Measurements from ENCODE around the gene SEMA3A.

The SEMA3A gene

GRCh38 chr7:84210301-84210700, 15.7 kb upstream of the SEMA3A start:
- Mint-ChIP-seq H3K36me3 (ENCODE audit: low read depth) (no peaks in the 10 kb centered on the region), H3K27me3 (no peaks in the 10 kb centered on the region), H3K4me1 (ENCODE audit: low read depth) (no peaks in the 10 kb centered on the region), H3K9me3 (no peaks in the 10 kb centered on the region), H3K4me3 (no peak overlapping the region), H3K27ac (no peak overlapping the region)
- intact Hi-C loops (cut with micrococcal nuclease): no loop called here

- Mint-ChIP-seq H3K4me3 (no peak overlapping the region), H3K4me1 (ENCODE audit: low read depth) (no peaks in the 10 kb centered on the region), H3K36me3 (ENCODE audit: low read depth) (no peaks in the 10 kb centered on the region), H3K27me3 (no peaks in the 10 kb centered on the region), H3K27ac (no peak overlapping the region), H3K9me3 (no peaks in the 10 kb centered on the region)
- intact Hi-C loops (cut with micrococcal nuclease): no loop called here
These were observed 14.4 kb upstream of the SEMA3A start for GRCh38 chr7:84209006-84209405.

- H3K4me3 Mint-ChIP-seq: no peak overlapping the region
- H3K27ac Mint-ChIP-seq: no peak overlapping the region
- H3K36me3 Mint-ChIP-seq (ENCODE audit: low read depth): no peaks in the 10 kb centered on the region
- H3K27me3 Mint-ChIP-seq: no peaks in the 10 kb centered on the region
- H3K9me3 Mint-ChIP-seq: no peaks in the 10 kb centered on the region
- intact Hi-C loops (cut with micrococcal nuclease): no loop called here
- no peaks in the 10 kb centered on the region for H3K4me1 Mint-ChIP-seq (ENCODE audit: low read depth)
These were observed 13.0 kb upstream of the SEMA3A start for GRCh38 chr7:84207615-84208014.

- no peak overlapping the region for H3K27ac Mint-ChIP-seq
- H3K36me3 Mint-ChIP-seq (ENCODE audit: low read depth): no peaks in the 10 kb centered on the region
- H3K27me3 Mint-ChIP-seq: no peaks in the 10 kb centered on the region
- H3K4me1 Mint-ChIP-seq (ENCODE audit: low read depth): no peaks in the 10 kb centered on the region
- H3K9me3 Mint-ChIP-seq: no peaks in the 10 kb centered on the region
- H3K4me3 Mint-ChIP-seq: no peak overlapping the region
- intact Hi-C loops (cut with micrococcal nuclease): no loop called here
These were observed 12.4 kb upstream of the SEMA3A start for GRCh38 chr7:84207025-84207424.

GRCh38 chr7:84204655-84205054, 10.1 kb upstream of the SEMA3A start:
- Mint-ChIP-seq H3K4me3 (no peak overlapping the region), H3K27ac (no peak overlapping the region)
- intact Hi-C loops (cut with micrococcal nuclease): no loop called here

GRCh38 chr7:84202855-84203254, 8.3 kb upstream of the SEMA3A start:
- Mint-ChIP-seq H3K36me3 (ENCODE audit: low read depth) (no peaks in the 10 kb centered on the region), H3K27me3 (no peaks in the 10 kb centered on the region), H3K4me3 (no peak overlapping the region), H3K4me1 (ENCODE audit: low read depth) (no peaks in the 10 kb centered on the region), H3K27ac (no peak overlapping the region), H3K9me3 (no peaks in the 10 kb centered on the region)
- intact Hi-C loops (cut with micrococcal nuclease): no loop called here

More at GRCh38 chr7:84204655-84205054, 10.1 kb upstream of the SEMA3A start:
- H3K36me3 Mint-ChIP-seq (ENCODE audit: low read depth): no peaks in the 10 kb centered on the region
- H3K27me3 Mint-ChIP-seq: no peaks in the 10 kb centered on the region
- H3K9me3 Mint-ChIP-seq: no peaks in the 10 kb centered on the region
- no peaks in the 10 kb centered on the region for H3K4me1 Mint-ChIP-seq (ENCODE audit: low read depth)

GRCh38 chr7:84200859-84201258, 6.3 kb upstream of the SEMA3A start:
- no peaks in the 10 kb centered on the region for H3K9me3 Mint-ChIP-seq
- peaks cover 6% of the 10 kb centered on the region for H3K4me1 Mint-ChIP-seq (ENCODE audit: low read depth)
- H3K4me3 Mint-ChIP-seq: no peak overlapping the region
- H3K36me3 Mint-ChIP-seq (ENCODE audit: low read depth): no peaks in the 10 kb centered on the region
- no peak overlapping the region for H3K27ac Mint-ChIP-seq
- intact Hi-C loops (cut with micrococcal nuclease): no loop called here
- H3K27me3 Mint-ChIP-seq: no peaks in the 10 kb centered on the region

- intact Hi-C loops (cut with micrococcal nuclease): no loop called here
- Mint-ChIP-seq H3K9me3 (no peaks in the 10 kb centered on the region), H3K36me3 (ENCODE audit: low read depth) (no peaks in the 10 kb centered on the region), H3K27ac (no peak overlapping the region), H3K4me3 (no peak overlapping the region), H3K4me1 (ENCODE audit: low read depth) (peaks cover 21% of the 10 kb centered on the region), H3K27me3 (peaks cover 7% of the 10 kb centered on the region)
These were observed 4.6 kb upstream of the SEMA3A start for GRCh38 chr7:84199216-84199615.

- Mint-ChIP-seq H3K4me3 (peak overlapping the region; percentile 24), H3K9me3 (no peaks in the 10 kb centered on the region), H3K4me1 (ENCODE audit: low read depth) (peaks cover 24% of the 10 kb centered on the region), H3K27me3 (peaks cover 7% of the 10 kb centered on the region), H3K27ac (peak overlapping the region; percentile 27), H3K36me3 (ENCODE audit: low read depth) (no peaks in the 10 kb centered on the region)
- intact Hi-C loops (cut with micrococcal nuclease): no loop called here
These were observed 1.5 kb upstream of the SEMA3A start for GRCh38 chr7:84196084-84196503.

- peaks cover 7% of the 10 kb centered on the region for H3K27me3 Mint-ChIP-seq
- H3K4me1 Mint-ChIP-seq (ENCODE audit: low read depth): peaks cover 24% of the 10 kb centered on the region
- peak overlapping the region; percentile 77 for H3K4me3 Mint-ChIP-seq
- intact Hi-C loops (cut with micrococcal nuclease): no loop called here
- peak overlapping the region; percentile 78 for H3K27ac Mint-ChIP-seq
- no peaks in the 10 kb centered on the region for H3K36me3 Mint-ChIP-seq (ENCODE audit: low read depth)
- no peaks in the 10 kb centered on the region for H3K9me3 Mint-ChIP-seq
These were observed 889 bp upstream of the SEMA3A start for GRCh38 chr7:84195295-84196060.

GRCh38 chr7:84193747-84194146, 842 bp downstream of the SEMA3A start:
- no peak overlapping the region for H3K4me3 Mint-ChIP-seq
- intact Hi-C loops (cut with micrococcal nuclease): no loop called here
- no peak overlapping the region for H3K27ac Mint-ChIP-seq
- peaks cover 24% of the 10 kb centered on the region for H3K4me1 Mint-ChIP-seq (ENCODE audit: low read depth)
- H3K27me3 Mint-ChIP-seq: peaks cover 7% of the 10 kb centered on the region
- no peaks in the 10 kb centered on the region for H3K9me3 Mint-ChIP-seq
- H3K36me3 Mint-ChIP-seq (ENCODE audit: low read depth): no peaks in the 10 kb centered on the region

- H3K4me3 Mint-ChIP-seq: no peak overlapping the region
These were observed 2.7 kb downstream of the SEMA3A start for GRCh38 chr7:84191842-84192241.

GRCh38 chr7:84191261-84191660, 3.3 kb downstream of the SEMA3A start:
- Mint-ChIP-seq H3K4me3 (no peak overlapping the region), H3K27ac (no peak overlapping the region), H3K9me3 (no peaks in the 10 kb centered on the region), H3K36me3 (ENCODE audit: low read depth) (no peaks in the 10 kb centered on the region), H3K4me1 (ENCODE audit: low read depth) (peaks cover 22% of the 10 kb centered on the region), H3K27me3 (peaks cover 7% of the 10 kb centered on the region)
- intact Hi-C loops (cut with micrococcal nuclease): no loop called here

More at GRCh38 chr7:84191842-84192241, 2.7 kb downstream of the SEMA3A start:
- H3K9me3 Mint-ChIP-seq: no peaks in the 10 kb centered on the region
- H3K36me3 Mint-ChIP-seq (ENCODE audit: low read depth): no peaks in the 10 kb centered on the region
- peaks cover 24% of the 10 kb centered on the region for H3K4me1 Mint-ChIP-seq (ENCODE audit: low read depth)
- H3K27ac Mint-ChIP-seq: no peak overlapping the region
- intact Hi-C loops (cut with micrococcal nuclease): no loop called here
- peaks cover 7% of the 10 kb centered on the region for H3K27me3 Mint-ChIP-seq

- Mint-ChIP-seq H3K4me3 (no peak overlapping the region), H3K36me3 (ENCODE audit: low read depth) (no peaks in the 10 kb centered on the region), H3K9me3 (no peaks in the 10 kb centered on the region), H3K4me1 (ENCODE audit: low read depth) (peaks cover 12% of the 10 kb centered on the region), H3K27ac (no peak overlapping the region), H3K27me3 (peaks cover 4% of the 10 kb centered on the region)
- intact Hi-C loops (cut with micrococcal nuclease): no loop called here
These were observed 4.4 kb downstream of the SEMA3A start for GRCh38 chr7:84190016-84190705.
